HepG2 (cell line): ENCODE data around the gene CD300LF. TPM values are rescaled to one million over a fixed set of nuclear protein-coding genes. Genes with fewer than 3 reads are reported as not detected.
A peak's percentile ranks its signal among the peaks of the same experiment; 100 is the strongest.

Experiments
- FOXA1 ChIP-seq, 2 experiments: fragments of 450-650 bp in 1 of 2; sonication (generic) in 1 of 2; formaldehyde crosslinking in 1 of 2; IDR thresholded peaks; 2 replicates each; pipeline versions ENCODE4 v1.4.0 to v1.6.1; 2016 to 2020; ENCODE audit warnings: missing genetic modification reagents in 1 of 2
- FOXJ3 ChIP-seq: sonication (generic); formaldehyde crosslinking; IDR thresholded peaks from 2 replicates; pipeline ENCODE4 v1.4.0; 2020; ENCODE audit warnings: missing genetic modification reagents, mild to moderate bottlenecking, borderline replicate concordance
- GATAD2A ChIP-seq: IDR thresholded peaks from 2 replicates; pipeline ENCODE4 v1.6.1; 2016
- GLI4 ChIP-seq: sonication (generic); formaldehyde crosslinking; IDR thresholded peaks from 2 replicates; pipeline ENCODE4 v1.5.1; 2020; ENCODE audit warnings: missing genetic modification reagents, mild to moderate bottlenecking, moderate library complexity, borderline replicate concordance
- HIVEP1 ChIP-seq: sonication (generic); formaldehyde crosslinking; IDR thresholded peaks from 2 replicates; pipeline ENCODE4 v1.4.0; 2020; ENCODE audit warnings: mild to moderate bottlenecking, missing genetic modification reagents
- HOXA5 ChIP-seq: sonication (generic); formaldehyde crosslinking; IDR thresholded peaks from 2 replicates; pipeline ENCODE4 v1.4.0; 2020; ENCODE audit warnings: missing genetic modification reagents
- KDM2A ChIP-seq: sonication (generic); formaldehyde crosslinking; IDR thresholded peaks from 2 replicates; pipeline ENCODE4 v1.4.0; 2020; ENCODE audit warnings: low read depth, missing genetic modification reagents, borderline replicate concordance
- MAFK ChIP-seq, 2 experiments: IDR thresholded peaks in 1 of 2; conservative IDR thresholded peaks in 1 of 2; 2 replicates each; pipeline ENCODE4 v1.6.1; 2011; ENCODE audit warnings: improper control_type of control experiment in 2 of 2, low read length in 2 of 2
- MIER3 ChIP-seq: IDR thresholded peaks from 2 replicates; pipeline ENCODE4 v1.6.1; 2016; ENCODE audit warnings: missing compliant biosample characterization, borderline replicate concordance
- PHB2 ChIP-seq: fragments of 450-650 bp; IDR thresholded peaks from 2 replicates; pipeline ENCODE4 v1.6.1; 2018; ENCODE audit not compliant: partially characterized antibody
- POLR2AphosphoS2 ChIP-seq: IDR thresholded peaks from 2 replicates; pipeline ENCODE4 v1.6.1; 2011; ENCODE audit warnings: low read depth, low read length, improper control_type of control experiment
- RARG ChIP-seq: sonication (generic); formaldehyde crosslinking; IDR thresholded peaks from 2 replicates; pipeline ENCODE4 v1.4.0; 2020; ENCODE audit warnings: low read depth, mild to moderate bottlenecking, missing genetic modification reagents
- TP53 ChIP-seq: sonication (generic); formaldehyde crosslinking; conservative IDR thresholded peaks from 2 replicates; pipeline ENCODE4 v1.4.0; 2020; ENCODE audit warnings: missing genetic modification reagents
- ZNF282 ChIP-seq: fragments of 450-650 bp; IDR thresholded peaks from 2 replicates; pipeline ENCODE4 v1.6.1; 2018; ENCODE audit not compliant: partially characterized antibody
- ZNF33B ChIP-seq: sonication (generic); formaldehyde crosslinking; IDR thresholded peaks from 2 replicates; pipeline ENCODE4 v1.5.1; 2020; ENCODE audit warnings: mild to moderate bottlenecking, missing genetic modification reagents
- ZNF558 ChIP-seq: sonication (generic); formaldehyde crosslinking; IDR thresholded peaks from 2 replicates; pipeline ENCODE4 v1.9.0; 2022; ENCODE audit warnings: mild to moderate bottlenecking, missing genetic modification reagents, borderline replicate concordance
- ZNF567 ChIP-seq: sonication (generic); formaldehyde crosslinking; IDR thresholded peaks from 2 replicates; pipeline ENCODE4 v1.8.1; 2023; ENCODE audit warnings: mild to moderate bottlenecking, missing genetic modification reagents, borderline replicate concordance
- ZNF570 ChIP-seq: sonication (generic); formaldehyde crosslinking; IDR thresholded peaks from 2 replicates; pipeline ENCODE4 v1.4.0; 2020; ENCODE audit warnings: mild to moderate bottlenecking, missing genetic modification reagents, borderline replicate concordance
- ZNF674 ChIP-seq: sonication (generic); formaldehyde crosslinking; IDR thresholded peaks from 2 replicates; pipeline ENCODE4 v1.5.0; 2020; ENCODE audit warnings: low read depth, mild to moderate bottlenecking, missing genetic modification reagents
- ZNF703 ChIP-seq: sonication (generic); formaldehyde crosslinking; IDR thresholded peaks from 2 replicates; pipeline ENCODE4 v1.5.1; 2020; ENCODE audit warnings: missing genetic modification reagents, mild to moderate bottlenecking, moderate library complexity, borderline replicate concordance
- ZNF879 ChIP-seq: sonication (generic); formaldehyde crosslinking; IDR thresholded peaks from 2 replicates; pipeline ENCODE4 v1.8.1; 2023; ENCODE audit warnings: missing genetic modification reagents
- ZNF891 ChIP-seq: sonication (generic); formaldehyde crosslinking; IDR thresholded peaks from 2 replicates; pipeline ENCODE4 v1.5.0; 2020; ENCODE audit warnings: mild to moderate bottlenecking, missing genetic modification reagents
- polyA plus RNA-seq, 8 experiments: library from polyadenylated mRNA; depleted of rRNA in 3 of 8; stranded (reverse) in 7 of 8; unstranded in 1 of 8; fragments of >200 nt; fragmentation: Illumina TruSeq in 4 of 8; extraction: Trizol in 4 of 8; gene quantifications; 2 replicates each; pipeline versions ENCODE4 v1.2.1 to v1.2.3, GENCODE V29; 2011 to 2016; ENCODE audit warnings: low read depth in 4 of 8, missing spikeins in 1 of 8, mixed read lengths in 1 of 8; ENCODE audit not compliant: insufficient read depth in 1 of 8
- total RNA-seq, 5 experiments: library from RNA; depleted of rRNA; stranded (reverse); fragments of >200 nt; fragmentation: Illumina TruSeq; extraction: Trizol; gene quantifications; 2 replicates each; pipeline ENCODE4 v1.2.3, GENCODE V29; 2016; ENCODE audit warnings: low read depth in 1 of 5
- TF ChIP-seq, protein P1 (sequence below): sonication (generic); formaldehyde crosslinking; IDR thresholded peaks from 2 replicates; pipeline ENCODE4 v1.9.0; 2021; ENCODE audit warnings: missing genetic modification reagents, borderline replicate concordance
- TF ChIP-seq, protein P2 (sequence below): sonication (generic); formaldehyde crosslinking; IDR thresholded peaks from 2 replicates; pipeline ENCODE4 v1.5.1; 2020; ENCODE audit warnings: mild to moderate bottlenecking, missing genetic modification reagents, borderline replicate concordance

CD300LF gene
- total and polyA plus RNA-seq, 2 of the 13 experiments (the other 11 are each of a cell fraction or from before 2014, with no cell fraction given), result not detected

DNA sequence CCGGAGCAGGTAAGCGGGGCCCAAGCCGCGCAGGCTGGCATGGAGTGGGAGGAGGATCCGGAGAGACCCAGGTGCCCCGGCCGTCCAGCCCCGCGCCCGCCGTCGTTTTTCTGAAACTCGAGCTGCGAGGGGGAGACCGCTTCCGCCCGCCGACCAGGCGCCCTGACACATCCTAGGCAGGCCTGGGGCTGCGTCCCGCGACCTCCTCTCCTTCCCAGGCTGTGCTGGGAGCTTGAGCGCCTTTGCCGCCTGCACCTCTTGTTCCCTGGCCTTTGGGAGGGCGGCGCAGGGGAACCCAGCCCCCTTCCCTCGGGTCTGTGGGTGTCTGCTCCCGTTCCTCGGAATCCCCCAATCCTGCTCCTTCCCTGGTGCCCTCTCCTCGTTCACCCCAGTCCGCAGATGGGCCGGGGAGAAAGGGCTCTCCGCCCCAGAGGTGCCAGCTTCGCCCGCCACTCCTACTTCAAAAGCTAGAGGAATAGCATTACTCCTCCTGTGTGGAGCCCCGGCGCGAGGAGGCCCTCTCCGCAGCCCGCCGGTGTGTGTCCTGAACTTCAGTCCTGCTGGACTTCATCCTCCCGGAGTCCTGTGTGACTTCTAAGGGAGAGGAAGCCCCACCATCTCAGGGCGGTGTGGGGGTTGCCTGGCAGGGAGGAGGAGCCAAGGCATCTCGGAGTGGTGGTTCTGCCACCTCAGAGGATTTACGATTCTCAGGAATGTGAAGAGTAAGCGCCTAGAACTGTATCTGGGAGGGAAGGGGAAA, 36.7 kb upstream of the CD300LF start (continued):
- TF ChIP-seq KDM2A (CRISPR knock-in tag), result peak; percentile 61
- no peak for TF ChIP-seq POLR2AphosphoS2
- TF ChIP-seq FOXA1 (IDR thresholded peaks at IDR 0.05), result no peak
- no peak for TF ChIP-seq FOXA1 (CRISPR knock-in tag; IDR thresholded peaks at IDR 0.05)
- TF ChIP-seq ZNF33B (CRISPR knock-in tag), result no peak
- no peak for TF ChIP-seq ZNF567 (CRISPR knock-in tag)
- TF ChIP-seq HIVEP1, result no peak
- no peak for TF ChIP-seq FOXJ3 (CRISPR knock-in tag)
- no peak for TF ChIP-seq TP53 (CRISPR knock-in tag)
- no peak; the same call in 1 of the 2 replicates for TF ChIP-seq ZNF703 (CRISPR knock-in tag)
- TF ChIP-seq MIER3 (CRISPR knock-in tag), result no peak
- TF ChIP-seq ZNF879, result 0 out of 2 replicates have a peak, but pooled peaks have one; percentile 12
- no peak for TF ChIP-seq ZNF891 (CRISPR knock-in tag)
- no peak for TF ChIP-seq ZNF282
- TF ChIP-seq HOXA5, result no peak; the same call in 1 of the 2 replicates
- TF ChIP-seq PHB2, result no peak
- no peak for TF ChIP-seq GLI4 (CRISPR knock-in tag)
- TF ChIP-seq, protein P1, sequence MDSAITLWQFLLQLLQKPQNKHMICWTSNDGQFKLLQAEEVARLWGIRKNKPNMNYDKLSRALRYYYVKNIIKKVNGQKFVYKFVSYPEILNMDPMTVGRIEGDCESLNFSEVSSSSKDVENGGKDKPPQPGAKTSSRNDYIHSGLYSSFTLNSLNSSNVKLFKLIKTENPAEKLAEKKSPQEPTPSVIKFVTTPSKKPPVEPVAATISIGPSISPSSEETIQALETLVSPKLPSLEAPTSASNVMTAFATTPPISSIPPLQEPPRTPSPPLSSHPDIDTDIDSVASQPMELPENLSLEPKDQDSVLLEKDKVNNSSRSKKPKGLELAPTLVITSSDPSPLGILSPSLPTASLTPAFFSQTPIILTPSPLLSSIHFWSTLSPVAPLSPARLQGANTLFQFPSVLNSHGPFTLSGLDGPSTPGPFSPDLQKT (CRISPR knock-in tag), result no peak
- no peak for TF ChIP-seq RARG (CRISPR knock-in tag)
- no peak for TF ChIP-seq ZNF570 (CRISPR knock-in tag)
- no peak for TF ChIP-seq MAFK (conservative IDR thresholded peaks at IDR 0.05 in 1 of 2, IDR thresholded peaks at IDR 0.05 in 1 of 2; ENCODE audit: low read length in 2 of 2)
- TF ChIP-seq GATAD2A (CRISPR knock-in tag), result no peak
- TF ChIP-seq, protein P2, sequence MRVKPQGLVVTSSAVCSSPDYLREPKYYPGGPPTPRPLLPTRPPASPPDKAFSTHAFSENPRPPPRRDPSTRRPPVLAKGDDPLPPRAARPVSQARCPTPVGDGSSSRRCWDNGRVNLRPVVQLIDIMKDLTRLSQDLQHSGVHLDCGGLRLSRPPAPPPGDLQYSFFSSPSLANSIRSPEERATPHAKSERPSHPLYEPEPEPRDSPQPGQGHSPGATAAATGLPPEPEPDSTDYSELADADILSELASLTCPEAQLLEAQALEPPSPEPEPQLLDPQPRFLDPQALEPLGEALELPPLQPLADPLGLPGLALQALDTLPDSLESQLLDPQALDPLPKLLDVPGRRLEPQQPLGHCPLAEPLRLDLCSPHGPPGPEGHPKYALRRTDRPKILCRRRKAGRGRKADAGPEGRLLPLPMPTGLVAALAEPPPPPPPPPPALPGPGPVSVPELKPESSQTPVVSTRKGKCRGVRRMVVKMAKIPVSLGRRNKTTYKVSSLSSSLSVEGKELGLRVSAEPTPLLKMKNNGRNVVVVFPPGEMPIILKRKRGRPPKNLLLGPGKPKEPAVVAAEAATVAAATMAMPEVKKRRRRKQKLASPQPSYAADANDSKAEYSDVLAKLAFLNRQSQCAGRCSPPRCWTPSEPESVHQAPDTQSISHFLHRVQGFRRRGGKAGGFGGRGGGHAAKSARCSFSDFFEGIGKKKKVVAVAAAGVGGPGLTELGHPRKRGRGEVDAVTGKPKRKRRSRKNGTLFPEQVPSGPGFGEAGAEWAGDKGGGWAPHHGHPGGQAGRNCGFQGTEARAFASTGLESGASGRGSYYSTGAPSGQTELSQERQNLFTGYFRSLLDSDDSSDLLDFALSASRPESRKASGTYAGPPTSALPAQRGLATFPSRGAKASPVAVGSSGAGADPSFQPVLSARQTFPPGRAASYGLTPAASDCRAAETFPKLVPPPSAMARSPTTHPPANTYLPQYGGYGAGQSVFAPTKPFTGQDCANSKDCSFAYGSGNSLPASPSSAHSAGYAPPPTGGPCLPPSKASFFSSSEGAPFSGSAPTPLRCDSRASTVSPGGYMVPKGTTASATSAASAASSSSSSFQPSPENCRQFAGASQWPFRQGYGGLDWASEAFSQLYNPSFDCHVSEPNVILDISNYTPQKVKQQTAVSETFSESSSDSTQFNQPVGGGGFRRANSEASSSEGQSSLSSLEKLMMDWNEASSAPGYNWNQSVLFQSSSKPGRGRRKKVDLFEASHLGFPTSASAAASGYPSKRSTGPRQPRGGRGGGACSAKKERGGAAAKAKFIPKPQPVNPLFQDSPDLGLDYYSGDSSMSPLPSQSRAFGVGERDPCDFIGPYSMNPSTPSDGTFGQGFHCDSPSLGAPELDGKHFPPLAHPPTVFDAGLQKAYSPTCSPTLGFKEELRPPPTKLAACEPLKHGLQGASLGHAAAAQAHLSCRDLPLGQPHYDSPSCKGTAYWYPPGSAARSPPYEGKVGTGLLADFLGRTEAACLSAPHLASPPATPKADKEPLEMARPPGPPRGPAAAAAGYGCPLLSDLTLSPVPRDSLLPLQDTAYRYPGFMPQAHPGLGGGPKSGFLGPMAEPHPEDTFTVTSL (CRISPR knock-in tag), result 0 out of 2 replicates have a peak, but pooled peaks have one; percentile 23
- TF ChIP-seq ZNF674, result no peak
- peak; percentile 3; the same call in 1 of the 2 replicates for TF ChIP-seq ZNF558 (CRISPR knock-in tag)
